Small intestine (tissue), 7 donors: ENCODE results near the gene LHFPL2. TPM values are rescaled to one million over a fixed set of nuclear protein-coding genes. Genes with fewer than 3 reads are reported as not detected.
"Not testable (repeated sequence)": the region's sequence is repeated elsewhere in the genome, so short reads cannot be mapped to it uniquely, and the experiment has no call there.

ENCODE experiments used
- DNase-seq, 2 donors: peaks; one replicate each; pipeline versions ENCODE4 v3.0.0 to v3.0.0-alpha.2; 2013
- FAIRE-seq: peaks from 2 replicates; lab custom pipeline; 2012; peaks lifted over from hg19 to GRCh38; lab: Jason Lieb, UNC
- H3K27ac ChIP-seq, 3 donors: one replicate each; pipeline ENCODE4 v1.5.1; 2013; ENCODE audit warnings: low read length in 2 of 3, mild to moderate bottlenecking in 2 of 3, control low read depth in 1 of 3, inconsistent platforms in 1 of 3, low read depth in 1 of 3, moderate library complexity in 1 of 3
- H3K27me3 ChIP-seq, 3 donors: one replicate each; pipeline ENCODE4 v1.6.1; 2013; ENCODE audit warnings: low read length in 3 of 3, inconsistent platforms in 1 of 3; ENCODE audit not compliant: control insufficient read depth in 3 of 3, insufficient read depth in 3 of 3
- H3K36me3 ChIP-seq, 3 donors: one replicate each; pipeline ENCODE4 v1.6.1; 2013; ENCODE audit warnings: low read length in 3 of 3, inconsistent platforms in 1 of 3, low read depth in 1 of 3, mild to moderate bottlenecking in 1 of 3, moderate library complexity in 1 of 3; ENCODE audit not compliant: control insufficient read depth in 3 of 3, insufficient read depth in 2 of 3
- H3K4me1 ChIP-seq, 3 donors: one replicate each; pipeline ENCODE4 v1.6.1; 2013; ENCODE audit warnings: low read length in 2 of 3, inconsistent platforms in 1 of 3, low read depth in 1 of 3, mild to moderate bottlenecking in 1 of 3, moderate library complexity in 1 of 3; ENCODE audit not compliant: control insufficient read depth in 3 of 3, insufficient read depth in 2 of 3
- H3K4me3 ChIP-seq, 3 donors: one replicate each; pipeline ENCODE4 v1.5.1; 2013; ENCODE audit warnings: low read length in 3 of 3, control low read depth in 1 of 3, inconsistent platforms in 1 of 3, low read depth in 1 of 3, mild to moderate bottlenecking in 1 of 3, moderate library complexity in 1 of 3
- H3K9me3 ChIP-seq, 2 donors: one replicate each; pipeline ENCODE4 v1.6.1; 2013; ENCODE audit warnings: low read depth in 1 of 2, low read length in 1 of 2; ENCODE audit not compliant: control insufficient read depth in 2 of 2, insufficient read depth in 1 of 2
- WGBS, 3 donors: extraction: QIAGEN DNeasy Blood & Tissue Kit; methylation state at CpG; one replicate each; pipeline ENCODE4 v1.1.7; 2013; 5-methylcytosine and 5-hydroxymethylcytosine counted together
- polyA plus RNA-seq, 4 donors: library from polyadenylated mRNA; stranded (reverse) in 3 of 4; unstranded in 1 of 4; fragments of 200-250 nt in 3 of 4; fragments of 120-200 nt in 1 of 4; gene quantifications; one replicate each; pipeline versions ENCODE4 v1.2.1 to v1.2.3, GENCODE V29; 2013
- donor health status: healthy with polysubstance abuse.
- donor health status: control.
- donor health status: control.
- donor health status: Bipolar disorder and iron deficiency.
- donor health status: healthy.

Gene LHFPL2
- polyA plus RNA-seq, 4 donors: 8.9 to 38.3 (median 13.0) TPM

- no peaks in the 10 kb centered on the region for H3K27me3 ChIP-seq
- no peaks in the 10 kb centered on the region for H3K36me3 ChIP-seq
- no peak overlapping the region for H3K27ac ChIP-seq
- DNase-seq (peak; percentile 38 to 44), FAIRE-seq (peak; percentile 19)
- H3K4me1 ChIP-seq: no peaks in the 10 kb centered on the region
- no peak overlapping the region for H3K4me3 ChIP-seq
- H3K9me3 ChIP-seq: no peaks in the 10 kb centered on the region
- 15 to 28% (median 21%) methylated on average over 3 of the region's 3 CpGs for WGBS, 3 donors
These were observed 180.7 kb downstream of the LHFPL2 start for GRCh38 chr5:78467752-78468357.

- Histone ChIP-seq H3K9me3 (no peaks in the 10 kb centered on the region), H3K27ac (no peak overlapping the region), H3K27me3 (no peaks in the 10 kb centered on the region), H3K4me3 (no peak overlapping the region), H3K4me1 (no peaks in the 10 kb centered on the region), H3K36me3 (peaks cover 0 to 2% (median 0%) of the 10 kb centered on the region in 3 donors)
- DNase-seq: peak in 1 of 2 donors; percentile 66
- WGBS, 3 donors: 90 to 97% (median 96%) methylated on average over 1 of the region's 1 CpG
- no peak for FAIRE-seq
These were observed 181.4 kb downstream of the LHFPL2 start for GRCh38 chr5:78467140-78467539.

- H3K9me3 ChIP-seq: peaks cover 0 to 3% of the 10 kb centered on the region in 2 donors
- DNase-seq (no peak), FAIRE-seq (no peak)
- 90 to 98% (median 95%) methylated on average over 2 of the region's 2 CpGs for WGBS, 3 donors
- H3K36me3 ChIP-seq: peaks cover 0 to 8% (median 0%) of the 10 kb centered on the region in 3 donors
- no peak overlapping the region for H3K4me3 ChIP-seq
- no peak overlapping the region for H3K27ac ChIP-seq
- no peaks in the 10 kb centered on the region for H3K27me3 ChIP-seq
- no peaks in the 10 kb centered on the region for H3K4me1 ChIP-seq
These were observed 189.7 kb downstream of the LHFPL2 start for GRCh38 chr5:78458843-78459242.

- DNase-seq, H3K27me3 ChIP-seq, H3K4me3 ChIP-seq, H3K27ac ChIP-seq, FAIRE-seq, H3K36me3 ChIP-seq, H3K9me3 ChIP-seq, H3K4me1 ChIP-seq: not testable (repeated sequence)
- whole genome bisulfite sequencing, 3 donors: 84 to 92% (median 92%) methylated on average over 3 to 14 of the region's 14 CpGs
These were observed 191.1 kb downstream of the LHFPL2 start for GRCh38 chr5:78457507-78457906.

GRCh38 chr5:78449103-78449502, 199.5 kb downstream of the LHFPL2 start:
- no peak for DNase-seq
- no peak for FAIRE-seq
- Histone ChIP-seq H3K27me3 (no peaks in the 10 kb centered on the region), H3K4me3 (no peak overlapping the region), H3K9me3 (no peaks in the 10 kb centered on the region), H3K36me3 (peaks cover 0 to 4% (median 0%) of the 10 kb centered on the region in 3 donors), H3K4me1 (no peaks in the 10 kb centered on the region), H3K27ac (no peak overlapping the region)

- Histone ChIP-seq H3K27me3 (no peaks in the 10 kb centered on the region), H3K36me3 (peaks cover 0 to 4% (median 0%) of the 10 kb centered on the region in 3 donors), H3K9me3 (no peaks in the 10 kb centered on the region), H3K4me3 (no peak overlapping the region), H3K27ac (no peak overlapping the region), H3K4me1 (no peaks in the 10 kb centered on the region)
- DNase-seq (no peak), FAIRE-seq (no peak)
- 68 to 81% (median 76%) methylated on average over 3 of the region's 3 CpGs for WGBS, 3 donors
These were observed 200.7 kb downstream of the LHFPL2 start for GRCh38 chr5:78447775-78448424.
